GM18526 (cell line): ENCODE results near the gene TSC22D4.

Experiments
- POLR2A ChIP-seq: IDR thresholded peaks from 3 replicates; pipeline ENCODE4 v1.6.1; 2011; ENCODE audit not compliant: insufficient read length; ENCODE audit errors: extremely low read depth

TSC22D4 gene

GRCh38 chr7:100478958-100479660 is at the start of gene TSC22D4:
Gene TSC22D4 (minus strand): TSS chr7:100479214. CDS start chr7:100478038, 1,176 bp downstream.
- TF ChIP-seq POLR2A: peak; percentile 66

GRCh38 chr7:100521076-100521475 is 42.1 kb upstream of the TSC22D4 start:
- no peak for TF ChIP-seq POLR2A

GRCh38 chr7:100520138-100520537 is 41.1 kb upstream of the TSC22D4 start:
- no peak for TF ChIP-seq POLR2A

GRCh38 chr7:100519580-100519979 is 40.6 kb upstream of the TSC22D4 start:
- no peak for TF ChIP-seq POLR2A

GRCh38 chr7:100517305-100517704 is 38.3 kb upstream of the TSC22D4 start:
- TF ChIP-seq POLR2A: no peak

- TF ChIP-seq POLR2A: no peak
These were observed 37.3 kb upstream of the TSC22D4 start for GRCh38 chr7:100516135-100516812.

GRCh38 chr7:100515072-100515532 is 36.1 kb upstream of the TSC22D4 start:
- TF ChIP-seq POLR2A: no peak

GRCh38 chr7:100513212-100513810 is 34.3 kb upstream of the TSC22D4 start:
- no peak for TF ChIP-seq POLR2A

GRCh38 chr7:100510437-100511239 is 31.6 kb upstream of the TSC22D4 start:
- TF ChIP-seq POLR2A: no peak

GRCh38 chr7:100509231-100509630 is 30.2 kb upstream of the TSC22D4 start:
- TF ChIP-seq POLR2A: no peak

- TF ChIP-seq POLR2A: no peak
These were observed 27.4 kb upstream of the TSC22D4 start for GRCh38 chr7:100506356-100506923.

GRCh38 chr7:100504887-100505611 is 26.0 kb upstream of the TSC22D4 start:
- no peak for TF ChIP-seq POLR2A

- TF ChIP-seq POLR2A: no peak
These were observed 17.5 kb upstream of the TSC22D4 start for GRCh38 chr7:100496509-100496908.
